Glutamatergic neuron (in vitro differentiated cells): ENCODE results near the gene KDM3B. TPM values are rescaled to one million over a fixed set of nuclear protein-coding genes. Genes with fewer than 3 reads are reported as not detected.
"Not testable (repeated sequence)": the region's sequence is repeated elsewhere in the genome, so short reads cannot be mapped to it uniquely, and the experiment has no call there.

Experiments
- DNase-seq: peaks from one replicate; pipeline ENCODE4 v3.0.0; 2022
- H3K27ac Mint-ChIP-seq: one replicate; pipeline ENCODE4 v1.8.0; 2020; ENCODE audit warnings: mild to moderate bottlenecking, mixed read lengths, inconsistent platforms; ENCODE audit not compliant: unreplicated experiment
- H3K27me3 Mint-ChIP-seq: one replicate; pipeline ENCODE4 v1.8.0; 2020; ENCODE audit warnings: mild to moderate bottlenecking, moderate library complexity, mixed read lengths, inconsistent platforms; ENCODE audit not compliant: unreplicated experiment
- H3K36me3 Mint-ChIP-seq: one replicate; pipeline ENCODE4 v1.8.0; 2020; ENCODE audit warnings: mild to moderate bottlenecking, mixed read lengths, inconsistent platforms; ENCODE audit not compliant: unreplicated experiment
- H3K4me1 Mint-ChIP-seq: one replicate; pipeline ENCODE4 v1.8.0; 2020; ENCODE audit warnings: mild to moderate bottlenecking, low read depth, mixed read lengths, inconsistent platforms; ENCODE audit not compliant: unreplicated experiment
- H3K4me3 Mint-ChIP-seq: one replicate; pipeline ENCODE4 v1.8.0; 2020; ENCODE audit warnings: mild to moderate bottlenecking, mixed read lengths, inconsistent platforms; ENCODE audit not compliant: unreplicated experiment
- H3K9me3 Mint-ChIP-seq: one replicate; pipeline ENCODE4 v1.8.0; 2020; ENCODE audit warnings: mild to moderate bottlenecking, moderate library complexity, mixed read lengths, inconsistent platforms; ENCODE audit not compliant: unreplicated experiment
- CTCF ChIP-seq: fragments of 200-600 bp; sonication (generic); IDR thresholded peaks from one replicate; pipeline ENCODE4 v1.5.0; 2021; ENCODE audit not compliant: partially characterized antibody, unreplicated experiment
- total RNA-seq: library from RNA; stranded (reverse); fragmentation: NEBNext Ultra II Directional; extraction: Animal tissue kit (Norgen Biotek cat#: 25700); gene quantifications from one replicate; pipeline ENCODE4 v1.2.1, GENCODE V29; 2021; ENCODE audit not compliant: unreplicated experiment

The KDM3B gene
- total RNA-seq, 1 donor from 2014 or later, result 98.5 TPM

DNA sequence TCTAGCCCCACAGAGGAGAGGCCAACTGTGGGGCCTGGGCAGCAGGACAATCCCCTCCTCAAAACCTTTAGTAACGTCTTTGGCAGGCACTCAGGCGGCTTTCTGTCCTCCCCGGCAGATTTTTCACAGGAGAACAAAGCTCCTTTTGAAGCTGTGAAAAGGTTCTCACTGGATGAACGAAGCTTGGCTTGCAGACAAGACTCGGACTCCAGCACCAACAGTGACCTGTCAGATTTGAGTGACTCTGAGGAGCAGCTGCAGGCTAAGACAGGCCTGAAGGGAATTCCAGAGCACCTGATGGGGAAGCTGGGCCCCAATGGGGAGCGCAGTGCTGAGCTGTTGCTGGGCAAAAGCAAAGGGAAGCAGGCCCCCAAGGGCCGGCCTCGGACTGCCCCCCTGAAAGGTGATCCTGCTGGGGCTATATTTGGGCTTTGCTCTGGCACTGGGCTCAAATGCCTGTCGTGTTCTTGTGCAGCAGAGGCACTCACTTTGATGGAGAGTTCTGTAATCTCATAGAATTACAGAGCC lies 39.4 kb downstream of the KDM3B start:
- no peak overlapping the region for H3K4me3 Mint-ChIP-seq
- H3K36me3 Mint-ChIP-seq, result peaks cover 3% of the 10 kb centered on the region
- DNase-seq, result no peak

GRCh38 chr5:138402640-138403039 lies 50.2 kb downstream of the KDM3B start:
- H3K36me3 Mint-ChIP-seq, result peaks cover 3% of the 10 kb centered on the region
- no peak overlapping the region for H3K4me3 Mint-ChIP-seq
- no peak for DNase-seq
- TF ChIP-seq CTCF, result no peak
- peaks cover 4% of the 10 kb centered on the region for H3K9me3 Mint-ChIP-seq
- H3K4me1 Mint-ChIP-seq, result peaks cover 5% of the 10 kb centered on the region
- H3K27me3 Mint-ChIP-seq, result no peaks in the 10 kb centered on the region
- no peak overlapping the region for H3K27ac Mint-ChIP-seq

More for the DNA sequence above, 39.4 kb downstream of the KDM3B start:
- Mint-ChIP-seq H3K27me3 (no peaks in the 10 kb centered on the region), H3K4me1 (no peaks in the 10 kb centered on the region), H3K9me3 (no peaks in the 10 kb centered on the region), H3K27ac (no peak overlapping the region)
- no peak for TF ChIP-seq CTCF

DNA sequence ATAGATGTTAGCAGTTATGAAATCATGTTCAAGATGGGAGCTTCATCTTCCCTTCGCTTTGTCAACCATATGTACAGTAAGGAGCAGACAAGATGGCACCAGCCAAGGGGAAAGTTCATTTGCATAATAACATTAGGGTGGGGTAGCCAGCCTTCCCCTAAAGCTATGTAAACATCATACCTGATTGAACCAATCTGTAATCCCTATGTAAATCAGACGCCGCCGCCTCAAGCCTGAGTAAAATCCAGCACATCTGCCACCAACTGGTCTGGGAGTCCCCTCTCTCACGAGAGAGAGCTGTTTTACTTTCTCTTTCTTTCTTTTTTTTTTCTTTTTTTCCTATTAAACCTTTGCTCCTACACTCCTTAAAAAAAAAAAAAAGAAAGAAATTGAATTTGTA lies 55.5 kb downstream of the KDM3B start:
- peak overlapping the region; percentile 93 for H3K27ac Mint-ChIP-seq
- no peaks in the 10 kb centered on the region for H3K27me3 Mint-ChIP-seq
- peak overlapping the region; percentile 32 for H3K4me3 Mint-ChIP-seq
- H3K36me3 Mint-ChIP-seq, result peaks cover 15% of the 10 kb centered on the region
- no peak for TF ChIP-seq CTCF
- H3K4me1 Mint-ChIP-seq, result peaks cover 11% of the 10 kb centered on the region
- H3K9me3 Mint-ChIP-seq, result peaks cover 4% of the 10 kb centered on the region
- peak; percentile 65 for DNase-seq

- H3K27ac Mint-ChIP-seq, H3K4me3 Mint-ChIP-seq, H3K27me3 Mint-ChIP-seq, H3K9me3 Mint-ChIP-seq: not testable (repeated sequence)
- H3K4me1 Mint-ChIP-seq, result peaks cover 11% of the 10 kb centered on the region
- DNase-seq, result peak; percentile 72
- peak; percentile 54 for TF ChIP-seq CTCF
- H3K36me3 Mint-ChIP-seq, result peaks cover 15% of the 10 kb centered on the region
Measured at GRCh38 chr5:138410996-138411640, 58.6 kb downstream of the KDM3B start.

DNA sequence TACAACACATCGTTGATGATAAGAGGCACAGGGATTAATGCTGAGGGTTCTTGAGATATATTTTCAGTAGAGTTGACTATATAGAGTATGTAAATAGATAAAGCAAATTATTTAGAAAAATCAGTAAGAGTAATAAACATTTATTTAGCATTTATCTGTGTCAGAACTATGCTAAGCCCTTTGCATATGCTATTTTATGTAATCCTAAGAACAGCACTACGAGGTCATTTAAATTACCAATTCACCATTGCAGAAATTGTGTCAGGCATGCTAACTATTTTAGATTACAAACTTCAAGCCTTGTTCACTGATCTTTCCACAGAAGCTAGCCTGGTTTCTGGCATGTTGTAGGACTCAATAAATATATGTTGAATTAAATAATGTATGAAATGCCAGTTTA lies 66.0 kb downstream of the KDM3B start:
- H3K27me3 Mint-ChIP-seq, result no peaks in the 10 kb centered on the region
- no peak overlapping the region for H3K4me3 Mint-ChIP-seq
- no peak overlapping the region for H3K27ac Mint-ChIP-seq
- no peaks in the 10 kb centered on the region for H3K36me3 Mint-ChIP-seq
- no peaks in the 10 kb centered on the region for H3K4me1 Mint-ChIP-seq
- TF ChIP-seq CTCF, result no peak
- DNase-seq, result no peak
- no peaks in the 10 kb centered on the region for H3K9me3 Mint-ChIP-seq
